Pons (tissue), 1 donor: Measurements from ENCODE around the gene DIDO1.

ENCODE experiments used
- DNase-seq: peaks from one replicate; pipeline ENCODE4 v3.0.0-alpha.2; 2016; ENCODE audit warnings: low spot score

Gene DIDO1

GRCh38 chr20:62951143-62951895 is 25.0 kb upstream of the DIDO1 start:
- DNase-seq, result no peak

GRCh38 chr20:62950741-62951140 is 24.4 kb upstream of the DIDO1 start:
- no peak for DNase-seq

GRCh38 chr20:62949962-62950361 is 23.7 kb upstream of the DIDO1 start:
- DNase-seq, result no peak

GRCh38 chr20:62949153-62949821 is 23.0 kb upstream of the DIDO1 start:
- DNase-seq, result no peak

GRCh38 chr20:62947532-62948300 is 21.4 kb upstream of the DIDO1 start:
- no peak for DNase-seq

GRCh38 chr20:62946918-62947317 is 20.6 kb upstream of the DIDO1 start:
- no peak for DNase-seq

GRCh38 chr20:62945771-62946339 is 19.6 kb upstream of the DIDO1 start:
- no peak for DNase-seq

- no peak for DNase-seq
Measured at GRCh38 chr20:62944746-62945145, 18.4 kb upstream of the DIDO1 start.

GRCh38 chr20:62944184-62944583 is 17.9 kb upstream of the DIDO1 start:
- no peak for DNase-seq

- DNase-seq, result no peak
Measured at GRCh38 chr20:62943396-62943795, 17.1 kb upstream of the DIDO1 start.

GRCh38 chr20:62942456-62942855 is 16.2 kb upstream of the DIDO1 start:
- DNase-seq, result no peak

- no peak for DNase-seq
Measured at GRCh38 chr20:62941792-62942191, 15.5 kb upstream of the DIDO1 start.

GRCh38 chr20:62940875-62941274 is 14.6 kb upstream of the DIDO1 start:
- no peak for DNase-seq

GRCh38 chr20:62938105-62938888 is 12.0 kb upstream of the DIDO1 start, which contains the start of gene GID8:
TSS of gene GID8 (plus strand) at chr20:62938147. CDS start at chr20:62941503, 3,356 bp downstream.
- DNase-seq, result no peak

GRCh38 chr20:62937268-62938104 is 11.2 kb upstream of the DIDO1 start:
- peak; percentile 92 for DNase-seq

- no peak for DNase-seq
Measured at GRCh38 chr20:62935968-62936585, 9.8 kb upstream of the DIDO1 start.

GRCh38 chr20:62935204-62935967 is 9.1 kb upstream of the DIDO1 start:
- no peak for DNase-seq

GRCh38 chr20:62933966-62934365 is 7.7 kb upstream of the DIDO1 start:
- no peak for DNase-seq

GRCh38 chr20:62931464-62931863 is 5.2 kb upstream of the DIDO1 start:
- DNase-seq, result no peak
